COR-L47 (cell line): ENCODE measurements around the gene ARHGAP27.
"Not testable (repeated sequence)": the region's sequence is repeated elsewhere in the genome, so short reads cannot be mapped to it uniquely, and the experiment has no call there.

Experiments used
- DNase-seq: peaks from one replicate; lab custom pipeline; 2025; lab: John Stamatoyannopoulos, UW

ARHGAP27 gene

DNA sequence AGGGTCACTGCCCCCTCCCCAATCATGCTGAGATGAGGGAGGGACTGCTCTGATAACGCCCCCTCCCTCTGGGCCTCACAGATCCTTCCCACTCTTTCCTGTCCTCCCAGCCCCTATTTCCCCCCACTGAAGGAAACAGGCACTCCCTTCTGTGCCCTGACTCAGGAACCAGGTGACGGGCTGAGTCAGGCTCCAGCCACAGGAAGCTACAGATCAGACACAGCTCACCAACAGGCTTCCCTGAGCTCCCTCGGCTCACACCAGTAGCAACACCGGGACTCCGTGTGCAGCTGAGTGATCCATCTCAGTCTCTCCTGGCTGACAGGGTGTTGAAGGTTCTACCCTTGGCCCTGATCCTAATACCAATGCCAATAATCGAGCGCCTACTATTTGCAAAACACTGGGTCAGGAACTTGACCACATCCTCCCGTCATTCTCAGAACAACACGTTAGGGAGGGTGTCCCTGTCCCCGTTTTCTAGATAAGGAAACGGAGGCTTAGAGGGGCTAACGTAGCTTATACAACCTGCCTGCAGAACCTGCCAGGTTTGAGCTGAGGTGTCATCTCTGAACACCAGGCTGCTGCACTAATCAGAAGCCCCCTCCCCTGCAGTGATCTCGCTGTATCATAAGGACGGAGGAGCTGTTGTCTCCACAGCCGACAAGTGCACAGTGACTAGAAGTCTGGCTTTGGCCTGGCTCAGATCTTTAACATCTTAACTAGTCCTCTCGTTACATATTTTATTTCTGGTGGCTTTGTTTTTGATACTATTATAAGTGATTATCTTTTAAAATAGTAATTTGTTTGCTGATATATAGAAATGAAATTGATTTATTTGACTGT lies 13.5 kb upstream of the ARHGAP27 start:
- not testable (repeated sequence) for DNase-seq

DNA sequence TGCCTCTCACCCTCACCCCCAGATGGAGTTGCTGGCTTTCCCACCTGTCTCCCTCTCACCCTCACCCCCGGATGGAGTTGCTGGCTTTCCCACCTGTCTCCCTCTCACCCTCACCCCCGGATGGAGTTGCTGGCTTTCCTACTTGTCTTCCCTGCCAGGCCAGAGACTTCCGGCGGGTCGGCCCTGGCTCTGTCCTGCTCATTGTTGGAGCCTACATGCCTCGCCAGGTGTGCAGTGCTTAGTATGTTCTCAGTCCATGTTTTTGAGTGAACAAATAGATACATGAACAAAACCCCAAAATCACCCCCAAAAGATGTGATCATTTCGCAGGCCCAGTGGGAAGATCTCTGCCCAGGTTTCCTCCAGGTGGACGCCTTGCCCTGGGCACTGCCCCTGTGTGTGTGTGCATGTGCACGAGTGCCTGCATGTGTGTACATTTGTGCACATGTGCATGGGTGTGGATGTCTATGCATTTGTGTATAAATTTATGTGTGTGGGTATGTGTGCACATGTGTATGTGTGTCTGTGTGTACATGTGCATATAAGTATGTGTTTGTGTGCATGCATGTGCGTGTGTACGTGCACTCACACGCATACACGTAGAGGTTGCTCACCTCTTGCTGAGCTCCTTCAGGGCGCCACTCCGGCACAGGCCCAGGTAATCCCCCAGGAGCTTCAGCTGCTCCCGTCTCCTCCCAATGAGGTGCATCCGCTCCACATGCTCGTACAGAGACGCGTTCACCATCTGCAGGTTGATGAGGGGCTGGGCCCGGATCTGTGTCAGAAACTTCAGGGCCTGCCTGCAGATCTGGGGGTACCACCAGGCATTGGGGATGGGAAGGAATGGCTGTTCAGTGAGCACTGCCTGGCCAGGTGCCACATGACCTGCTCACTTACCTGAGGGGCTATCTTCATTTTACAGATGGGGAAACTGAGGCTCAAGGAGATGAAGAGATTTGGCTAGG lies 12.5 kb upstream of the ARHGAP27 start:
- DNase-seq, result not testable (repeated sequence)

DNA sequence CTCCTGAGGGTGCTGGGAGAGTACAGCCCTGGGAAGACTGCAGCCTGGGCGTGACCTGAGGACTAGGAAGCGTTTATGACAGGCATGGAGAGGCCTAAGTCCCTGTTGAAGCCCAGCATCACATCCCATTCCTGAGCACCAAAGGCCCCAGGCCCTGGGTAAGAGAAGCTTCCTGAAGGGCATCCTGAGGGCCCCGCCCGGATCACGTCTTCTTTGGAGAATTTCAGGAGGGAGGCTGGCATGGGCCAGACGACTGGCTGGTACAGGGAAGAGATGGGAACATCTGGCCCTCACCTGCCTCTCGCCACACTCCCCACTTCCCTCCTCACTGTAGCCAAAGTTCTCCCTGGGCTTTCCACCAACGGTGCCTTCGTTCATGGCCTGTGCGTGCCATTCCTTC lies 11.6 kb upstream of the ARHGAP27 start:
- DNase-seq, result not testable (repeated sequence)

DNA sequence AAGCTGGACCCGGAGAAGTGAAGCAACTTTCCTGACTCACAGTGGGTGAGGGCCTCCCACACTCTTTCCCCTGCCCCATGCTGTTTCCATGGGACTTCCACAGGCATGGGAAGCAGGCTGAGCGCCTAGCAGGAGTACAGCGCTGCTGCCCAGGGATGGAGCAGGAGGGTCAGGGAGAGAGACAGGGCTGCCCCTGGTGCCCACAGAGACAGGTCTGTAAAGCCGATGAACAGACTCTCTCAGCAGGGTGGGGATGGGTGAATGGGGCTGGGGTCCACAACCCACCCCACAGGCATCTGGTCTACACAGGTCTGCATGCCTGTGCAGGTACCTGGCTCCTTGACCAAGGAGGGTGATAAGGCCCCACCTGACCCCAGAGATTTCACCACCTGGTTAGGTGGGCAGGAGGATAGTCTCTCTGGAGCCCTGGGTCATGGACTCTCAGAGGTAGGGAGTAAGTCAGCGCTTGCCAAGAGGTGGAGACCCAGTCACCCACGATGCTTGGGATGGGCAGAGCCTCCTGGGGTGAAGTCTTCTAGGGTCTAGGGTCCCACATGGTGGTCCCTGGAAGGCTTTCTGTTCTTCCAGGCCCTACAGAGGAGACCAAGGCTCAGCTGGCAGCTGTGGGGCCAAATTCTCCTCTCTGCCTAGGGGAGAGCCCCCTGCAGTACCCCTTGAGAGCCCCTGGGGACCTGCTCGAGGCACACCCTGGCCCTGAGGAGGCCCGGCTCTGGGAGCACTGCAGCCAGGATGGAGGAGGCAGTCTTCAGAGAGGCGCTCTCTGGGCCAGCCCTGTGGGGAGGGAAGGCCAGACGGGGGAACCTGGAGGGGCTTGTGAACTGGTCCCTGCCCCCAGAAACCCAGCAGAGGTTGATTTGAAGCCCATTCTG lies 10.9 kb upstream of the ARHGAP27 start:
- not testable (repeated sequence) for DNase-seq

DNA sequence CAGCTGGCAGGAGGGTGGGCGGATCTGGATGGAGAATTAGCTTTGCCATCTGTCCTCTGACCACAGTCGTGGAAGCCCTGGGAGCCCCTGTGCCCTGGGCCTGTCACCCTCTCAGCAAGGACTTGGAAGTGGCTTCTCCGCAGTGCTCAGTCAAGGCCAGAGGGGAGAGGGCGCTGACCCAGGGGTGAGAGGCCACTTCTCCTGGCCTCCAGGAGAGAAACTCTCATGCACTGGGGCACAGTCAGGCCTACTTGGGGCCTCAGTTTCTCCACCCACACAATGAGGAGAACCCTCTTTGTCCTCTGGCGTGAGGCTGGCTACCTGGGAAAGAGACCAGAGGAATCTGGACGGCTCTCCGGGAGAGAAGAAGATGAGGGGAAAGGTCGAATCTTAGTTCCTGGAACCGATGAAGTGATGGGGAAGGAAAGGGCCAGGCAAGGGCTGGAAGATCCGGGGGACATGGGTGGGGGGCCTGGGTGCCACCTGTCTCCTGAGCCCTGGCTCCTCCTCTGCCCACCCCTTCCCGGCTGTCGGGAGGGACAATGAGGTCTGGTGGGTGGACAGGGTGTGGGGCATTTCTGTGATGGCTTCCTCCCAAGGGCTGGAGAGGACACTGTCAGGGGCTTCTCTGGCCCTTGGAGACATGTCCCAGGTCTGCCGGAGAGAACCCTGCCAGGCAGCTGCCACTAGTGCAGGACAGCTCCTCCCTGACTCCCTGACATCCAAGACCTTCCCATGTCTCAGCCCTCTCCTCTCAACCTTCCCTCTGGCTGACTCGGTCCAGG lies 9.0 kb upstream of the ARHGAP27 start:
- no peak for DNase-seq

DNA sequence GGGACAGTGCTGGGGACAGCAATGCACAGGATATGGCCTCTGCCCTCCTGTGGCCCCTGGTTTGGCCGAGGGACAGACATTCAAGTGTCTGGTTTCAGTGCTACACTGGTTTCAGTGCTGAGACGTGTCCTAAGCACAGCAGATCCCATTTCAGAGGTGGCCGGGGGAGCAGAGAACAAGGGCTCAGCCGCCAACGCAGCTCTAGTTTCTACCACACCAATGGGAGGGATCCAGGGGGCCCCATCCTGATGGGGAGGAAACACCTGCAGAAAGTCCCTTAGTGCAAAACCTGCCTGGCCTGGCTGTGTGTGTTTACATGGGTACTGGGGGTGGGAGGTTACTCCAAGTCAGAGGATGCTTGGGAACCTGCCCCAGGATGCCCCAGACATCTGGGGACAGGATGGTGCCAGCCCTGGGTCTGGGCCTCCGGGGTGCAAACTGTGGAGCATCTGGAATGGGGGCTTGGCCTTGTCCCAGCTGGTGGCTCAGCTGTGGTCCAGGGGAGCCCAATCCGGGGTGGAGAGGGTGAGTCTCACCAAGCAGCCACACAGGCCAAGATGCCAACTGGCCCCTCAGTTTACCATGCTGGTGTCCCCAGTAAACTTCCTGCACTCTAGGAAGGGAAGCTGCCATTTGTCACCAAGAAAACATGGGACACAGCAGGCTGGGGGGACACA lies 8.3 kb upstream of the ARHGAP27 start:
- DNase-seq, result not testable (repeated sequence)

DNA sequence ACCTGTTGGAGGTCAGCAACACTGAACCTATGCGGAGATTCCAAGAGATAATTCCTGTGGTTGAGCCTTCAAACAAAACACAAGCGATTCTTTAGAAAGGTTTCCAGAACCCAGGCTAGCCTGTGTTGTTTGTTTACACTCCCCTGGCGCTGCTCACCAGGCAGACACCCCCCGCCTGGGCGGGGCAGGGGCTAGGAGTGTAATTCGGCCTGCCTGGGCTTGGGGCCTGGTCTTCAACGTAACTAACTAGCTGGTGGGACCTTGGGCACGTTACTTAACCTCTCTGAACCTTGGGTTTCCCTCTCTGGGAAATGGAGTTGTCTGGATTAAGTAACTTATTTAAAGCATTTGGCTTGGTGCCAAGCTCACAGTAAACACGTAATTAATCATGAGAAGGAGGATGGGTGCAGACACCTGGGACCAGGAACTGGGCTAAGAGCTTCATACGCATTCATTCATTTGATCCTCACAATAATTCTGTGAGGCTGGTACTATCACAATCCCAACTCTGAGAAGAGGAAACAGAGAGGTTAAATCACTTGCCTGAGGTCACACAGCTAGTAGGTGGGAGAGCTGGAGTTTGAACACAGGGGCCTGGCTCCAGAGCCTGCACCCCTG lies 7.6 kb upstream of the ARHGAP27 start:
- DNase-seq, result peak; percentile 84

DNA sequence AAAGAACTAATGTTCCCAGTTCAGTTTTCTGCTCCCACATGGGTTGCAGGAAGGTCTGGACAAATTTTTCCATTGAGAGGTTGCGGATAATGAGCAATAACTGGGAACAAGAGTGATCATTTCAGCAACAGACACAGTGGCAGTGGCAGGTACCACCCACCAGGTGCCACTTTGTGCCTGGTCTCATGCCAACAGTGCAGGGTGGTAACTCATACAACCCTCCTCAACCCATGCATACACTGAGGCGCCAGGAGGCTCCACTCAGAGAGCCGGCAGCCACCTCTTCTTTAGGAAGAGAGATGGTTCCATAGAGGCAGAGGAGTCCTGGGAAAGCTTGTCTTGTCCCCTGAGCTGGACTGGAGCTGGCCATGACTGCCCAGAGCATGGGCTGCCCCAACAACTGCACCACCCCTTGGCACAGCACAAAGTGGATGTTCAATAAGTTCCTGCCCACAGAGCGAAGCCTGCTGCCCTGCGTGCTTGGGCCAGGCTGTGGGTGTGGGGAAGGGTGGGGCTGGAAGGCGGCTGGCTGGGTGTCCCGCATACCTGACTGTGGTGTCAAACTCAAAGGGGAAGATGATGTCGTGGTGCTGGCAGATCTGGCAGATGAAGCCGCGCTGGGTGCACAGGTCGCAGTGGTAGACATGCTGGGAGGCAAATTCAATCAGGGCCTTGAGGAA lies 6.4 kb upstream of the ARHGAP27 start:
- no peak for DNase-seq

DNA sequence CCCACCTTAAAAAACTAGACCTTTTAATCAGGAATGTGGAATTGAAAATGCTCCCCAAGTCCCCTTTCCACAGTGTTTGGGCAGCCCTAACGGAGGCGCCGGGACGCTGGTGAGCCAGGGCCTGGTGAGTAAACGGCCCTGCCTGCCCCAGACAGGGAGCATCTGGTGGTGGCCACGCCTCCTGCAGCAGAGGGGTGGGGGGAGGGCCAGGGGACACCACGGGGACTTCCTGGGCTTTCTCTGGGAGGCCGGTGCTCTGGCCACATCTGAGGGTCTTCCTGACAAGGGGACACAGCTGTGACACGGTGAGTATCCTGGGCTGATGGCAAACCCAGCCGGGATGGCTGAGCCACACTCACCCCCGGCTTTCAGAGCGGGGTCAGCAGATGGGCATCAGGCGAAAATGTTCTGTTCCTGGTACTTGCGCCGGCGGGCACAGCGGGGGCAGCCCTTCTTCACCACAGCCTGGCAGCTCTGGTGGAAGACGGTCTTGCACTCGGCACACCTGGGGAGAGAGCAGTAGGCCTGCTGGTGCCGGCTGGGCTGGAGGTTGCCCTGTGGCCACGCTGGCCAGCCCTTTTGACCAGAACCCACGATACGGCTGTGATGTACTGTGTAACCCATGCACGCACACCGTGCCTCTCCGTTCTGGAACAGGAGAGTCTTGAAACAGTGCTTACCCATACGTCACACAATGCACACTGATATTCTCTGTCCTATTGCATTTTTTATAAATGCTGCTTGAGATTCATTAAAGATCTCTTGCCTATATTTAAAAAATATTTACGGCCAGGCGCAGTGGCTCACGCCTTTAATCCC lies 5.0 kb upstream of the ARHGAP27 start:
- no peak for DNase-seq

DNA sequence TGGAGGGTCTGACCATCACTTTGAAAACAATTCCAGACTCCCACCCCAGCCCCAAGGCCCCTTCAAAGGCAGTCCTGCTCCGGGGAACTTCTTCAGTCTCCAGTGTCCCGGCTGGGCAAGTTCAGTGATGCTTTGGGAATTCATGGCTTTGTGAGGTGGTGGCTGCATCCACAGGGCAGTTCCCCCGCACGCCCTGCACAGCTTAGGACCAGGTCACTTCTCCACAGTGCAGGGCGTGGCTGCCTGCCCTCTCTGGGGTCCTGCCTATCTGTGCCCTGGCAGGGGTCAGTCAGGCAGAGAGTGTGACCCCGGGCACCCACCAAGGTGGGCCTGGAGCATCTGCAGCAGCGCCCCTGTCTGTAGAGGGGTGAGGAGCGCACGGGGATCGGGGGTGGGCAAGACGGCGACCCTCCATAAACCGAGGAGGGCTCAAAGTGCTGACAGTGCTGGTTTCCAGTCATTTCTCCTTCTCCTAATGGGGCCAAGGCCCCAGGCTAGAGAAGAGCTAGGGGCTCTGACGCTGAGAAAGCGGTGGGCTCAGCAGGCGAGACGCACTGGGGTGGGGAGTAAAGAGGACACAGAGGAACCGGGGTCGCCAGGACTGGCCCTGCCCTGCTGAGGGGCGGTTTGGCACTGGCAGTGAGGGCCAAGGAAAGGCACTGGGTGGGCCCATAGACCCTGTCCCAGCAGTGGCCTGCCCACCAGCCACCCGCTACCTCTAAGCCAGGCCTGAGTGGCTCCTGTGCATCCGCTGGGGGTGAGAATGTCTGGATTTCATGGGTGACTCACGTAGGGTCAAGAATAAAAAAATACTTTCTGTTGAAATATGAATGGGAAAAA lies 4.2 kb upstream of the ARHGAP27 start:
- no peak for DNase-seq

DNA sequence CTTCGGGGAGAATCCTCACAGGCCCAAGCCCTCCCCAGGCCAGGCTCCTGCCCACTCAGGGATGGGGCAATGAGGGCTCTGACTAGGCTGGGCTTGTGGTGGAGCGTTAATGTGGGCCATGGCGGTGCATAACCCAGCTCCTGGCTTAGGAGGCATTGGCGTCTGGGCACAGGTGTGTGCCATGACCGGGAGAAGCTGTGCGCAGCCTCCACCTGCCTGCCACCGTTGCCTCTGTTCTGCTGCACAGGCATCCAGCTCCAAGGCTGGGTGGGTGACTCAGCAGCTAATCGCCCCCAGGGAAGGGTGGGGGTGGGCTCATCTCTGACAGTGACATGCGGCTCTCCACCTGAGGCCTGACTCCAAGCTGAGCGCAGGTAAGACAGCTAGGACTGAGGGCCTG lies 3.5 kb upstream of the ARHGAP27 start:
- no peak for DNase-seq

DNA sequence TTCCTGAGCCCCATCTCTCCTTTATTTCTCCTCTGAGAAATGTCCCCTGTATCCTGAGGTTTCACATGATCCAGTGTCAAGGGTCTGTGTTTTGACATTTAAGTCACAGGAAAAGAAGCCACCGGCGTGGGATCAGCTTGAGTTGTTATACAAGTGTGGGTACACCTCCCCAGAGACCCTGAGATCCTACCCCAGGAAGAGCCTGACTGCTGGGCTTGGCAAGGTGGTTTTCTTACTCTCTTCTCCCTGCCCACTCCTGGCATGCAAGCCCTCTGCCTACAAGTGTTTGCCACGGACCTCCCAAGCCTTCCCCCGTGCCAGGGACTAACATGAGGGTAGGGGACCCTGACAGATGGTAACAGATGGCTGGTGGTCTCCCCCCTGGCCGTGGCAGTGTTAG lies 2.8 kb upstream of the ARHGAP27 start:
- no peak for DNase-seq

DNA sequence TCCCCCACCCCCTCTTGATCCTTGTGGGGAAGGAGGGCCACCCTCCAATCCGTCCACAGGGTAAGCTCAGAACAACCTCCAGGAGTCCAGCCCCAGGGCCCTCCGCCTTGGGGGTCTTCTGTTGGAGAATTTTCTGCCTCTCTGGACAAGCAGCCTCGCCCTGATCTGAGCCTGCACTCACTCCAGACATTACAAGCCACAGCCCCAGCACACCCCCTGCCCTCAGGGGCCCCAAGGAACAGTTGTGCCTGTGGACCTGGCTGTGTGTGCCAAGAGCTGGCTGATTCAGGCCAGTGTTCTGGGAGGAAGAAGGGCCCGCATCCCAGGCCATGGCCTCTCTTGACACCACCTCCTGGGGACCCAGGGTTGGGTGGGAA lies 477 bp upstream of the ARHGAP27 start:
- no peak for DNase-seq

DNA sequence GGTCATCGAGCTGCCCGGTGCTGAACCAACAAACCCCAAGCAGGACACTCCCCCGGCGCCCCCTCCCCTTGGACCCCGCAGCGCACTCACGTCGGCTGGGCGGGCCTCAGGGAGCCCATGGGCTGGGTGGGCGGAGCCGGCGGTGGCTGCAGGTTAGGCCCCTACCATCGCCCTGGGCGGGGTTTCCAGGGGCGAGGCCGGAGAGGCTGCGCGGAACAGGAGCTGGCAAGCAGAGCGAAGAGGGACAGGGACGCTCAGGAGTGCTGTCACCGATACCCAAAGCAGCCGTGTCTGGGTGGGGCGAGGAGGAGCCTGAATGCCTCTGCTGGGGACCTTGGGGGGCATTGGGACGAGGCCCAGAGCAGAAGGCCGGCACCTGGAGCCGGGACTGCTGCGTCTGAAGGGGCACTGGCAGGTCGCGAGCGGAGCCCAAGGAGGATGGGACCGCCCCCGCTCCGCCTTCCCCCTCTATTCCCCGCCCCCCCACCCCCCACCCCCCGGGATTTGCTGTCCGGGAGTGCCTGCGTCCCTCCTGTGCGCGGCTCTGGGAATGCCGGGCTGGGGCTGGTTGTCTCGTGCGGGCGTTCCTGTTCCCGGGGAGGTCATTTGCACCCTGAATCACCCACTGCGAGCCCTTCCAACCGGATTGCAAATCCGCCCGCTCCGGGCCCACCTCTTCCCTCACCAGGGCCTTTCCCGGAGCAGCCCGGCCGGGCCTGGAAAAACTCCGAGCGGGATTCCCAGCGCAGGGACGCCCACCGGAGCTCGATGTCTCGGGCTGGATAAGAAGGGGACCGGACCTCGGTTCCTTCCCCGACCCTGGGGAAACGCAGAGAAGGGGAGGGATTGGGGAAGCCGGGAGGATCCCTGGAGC lies 902 bp downstream of the ARHGAP27 start:
- peak; percentile 46 for DNase-seq

DNA sequence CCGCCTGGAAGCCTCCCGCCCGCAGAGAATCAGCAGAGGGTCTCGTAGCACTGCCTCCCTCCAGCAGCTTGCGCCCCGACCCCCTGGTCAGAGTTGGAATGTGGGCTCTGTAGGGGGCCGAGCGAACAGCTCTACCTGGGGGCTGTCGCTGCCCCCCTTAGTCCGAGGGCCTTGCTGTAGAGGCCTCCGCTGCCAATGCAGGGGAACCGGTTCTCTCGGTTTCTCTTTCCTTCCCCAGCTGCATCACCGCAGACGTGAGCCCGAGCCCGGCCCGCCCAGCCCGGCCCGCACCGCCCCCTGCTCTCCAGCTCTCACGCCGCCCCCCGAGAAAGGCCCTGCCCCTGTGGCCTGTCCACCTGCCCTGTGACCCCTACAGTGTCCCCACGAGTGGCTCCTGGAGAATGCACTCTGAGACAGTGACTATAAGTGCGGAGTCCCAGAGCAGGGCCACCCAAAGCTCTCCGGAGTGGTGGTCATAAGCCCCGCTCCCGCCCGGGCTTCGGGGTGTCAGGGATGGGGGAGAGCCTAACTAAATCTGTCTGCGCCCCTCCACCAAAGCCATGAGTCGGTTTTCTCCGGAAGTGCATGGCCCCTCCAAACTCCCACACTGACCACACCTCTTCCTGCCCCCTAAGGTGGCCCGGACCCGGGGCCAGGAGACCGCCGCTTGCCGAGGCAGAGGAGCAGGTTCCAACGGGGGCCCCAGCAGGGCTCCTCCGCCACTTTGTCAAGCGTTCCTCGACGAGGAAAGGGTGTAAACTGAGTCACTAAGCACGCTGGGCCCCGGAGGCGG lies 1.7 kb downstream of the ARHGAP27 start:
- no peak for DNase-seq
